Panc1 (cell line): Measurements from ENCODE around the gene ENPP1. TPM values are rescaled to one million over a fixed set of nuclear protein-coding genes. Genes with fewer than 3 reads are reported as not detected.
"Not testable (repeated sequence)": the region's sequence is repeated elsewhere in the genome, so short reads cannot be mapped to it uniquely, and the experiment has no call there.

Experiments
- ATAC-seq: fragments of 200-7000 bp; cut with Tn5 transposase; 2 replicates; pipeline ENCODE4 v1.9.1; 2020; ENCODE audit warnings: mild to moderate bottlenecking, moderate library complexity
- BruUV-seq: library from RNA; stranded (reverse); fragments of 400-500 nt; replicated peaks from 2 replicates; lab custom pipeline; 2021; lab: Mats Ljungman, UMichigan
- CTCF ChIA-PET: fragments of 300-600 bp; sonication (Branson Sonifier 250); formaldehyde crosslinking; loops from one replicate; lab custom pipeline; 2022; ENCODE audit warnings: antibody characterized with exemption; lab: Charles Lee
- POLR2A ChIA-PET: fragments of 300-600 bp; sonication (Branson Sonifier 250); formaldehyde crosslinking; loops from one replicate; lab custom pipeline; 2022; ENCODE audit warnings: antibody characterized with exemption; lab: Charles Lee
- DNase-seq: peaks from one replicate; pipeline ENCODE4 v3.0.0-alpha.2; 2010; ENCODE audit warnings: low read depth, low spot score
- H3K27ac ChIP-seq: 2 replicates; pipeline ENCODE4 v1.5.1; 2011; ENCODE audit warnings: mild to moderate bottlenecking, low read length, inconsistent platforms
- H3K27me3 ChIP-seq: fragments of 200-500 bp; sonication (Bioruptor generic); 2 replicates; pipeline ENCODE4 v1.6.0; 2014; ENCODE audit warnings: low read length, inconsistent platforms; ENCODE audit not compliant: control insufficient read depth, insufficient read depth
- H3K36me3 ChIP-seq: fragments of 200-500 bp; sonication (Bioruptor generic); 2 replicates; pipeline ENCODE4 v1.5.1; 2014; ENCODE audit warnings: inconsistent platforms, mild to moderate bottlenecking, low read length, moderate library complexity; ENCODE audit not compliant: control insufficient read depth, insufficient read depth
- H3K4me1 ChIP-seq: 2 replicates; pipeline ENCODE4 v1.5.1; 2011; ENCODE audit warnings: inconsistent platforms, mild to moderate bottlenecking, low read length, moderate library complexity; ENCODE audit not compliant: control insufficient read depth, insufficient read depth
- H3K4me3 ChIP-seq, 2 experiments: 2 replicates each; pipeline ENCODE4 v1.5.1; 2011 to 2012; ENCODE audit warnings: low read depth in 2 of 2, low read length in 2 of 2, mild to moderate bottlenecking in 2 of 2, inconsistent platforms in 1 of 2, moderate library complexity in 1 of 2
- H3K9me3 ChIP-seq: fragments of 200-500 bp; sonication (Bioruptor generic); 2 replicates; pipeline ENCODE4 v1.5.1; 2014; ENCODE audit warnings: low read depth, mild to moderate bottlenecking, inconsistent platforms, low read length, moderate library complexity; ENCODE audit not compliant: control insufficient read depth, insufficient read depth
- CTCF ChIP-seq: fragments of 450-650 bp; IDR thresholded peaks from 2 replicates; pipeline ENCODE4 v1.5.1; 2017; ENCODE audit warnings: mild to moderate bottlenecking
- POLR2AphosphoS5 ChIP-seq: IDR thresholded peaks from 2 replicates; pipeline ENCODE4 v1.6.1; 2012; ENCODE audit warnings: mild to moderate bottlenecking, low read depth, low read length, moderate library complexity
- REST ChIP-seq, 2 experiments: IDR thresholded peaks; 2 replicates each; pipeline ENCODE4 v1.6.1; 2011 to 2012; ENCODE audit warnings: low read depth in 2 of 2, control low read depth in 1 of 2, low read length in 1 of 2, mild to moderate bottlenecking in 1 of 2, moderate library complexity in 1 of 2; ENCODE audit not compliant: insufficient read depth in 1 of 2
- SIN3A ChIP-seq: IDR thresholded peaks from 2 replicates; pipeline ENCODE4 v1.6.1; 2012; ENCODE audit warnings: low read depth, mild to moderate bottlenecking, low read length, moderate library complexity, borderline replicate concordance; ENCODE audit not compliant: insufficient read depth
- TCF7L2 ChIP-seq: IDR thresholded peaks from 2 replicates; pipeline ENCODE4 v1.6.1; 2011; ENCODE audit warnings: mild to moderate bottlenecking, low read depth, low read length, inconsistent platforms
- in situ Hi-C: cut with HindIII; loops from 2 replicates; pipeline ENCODE4 v1.10.0; 2016; ENCODE audit warnings: low sequenced_read_pairs, low pct_unique_long_range_greater_than_20kb
- intact Hi-C: fragments of 100-400 bp; cut with micrococcal nuclease; formaldehyde crosslinking; loops from one replicate; pipeline ENCODE4 v1.10.0; 2022; ENCODE audit not compliant: unreplicated experiment
- total RNA-seq: library from RNA; stranded (reverse); gene quantifications from one replicate; pipeline ENCODE4 v1.2.1, GENCODE V29; 2021; ENCODE audit not compliant: unreplicated experiment

Gene ENPP1
- total RNA-seq, 1 experiment from 2014 or later: 6.8 TPM

- Histone ChIP-seq H3K27ac (no peak overlapping the region), H3K4me3 (no peak overlapping the region), H3K27me3 (peaks cover 11% of the 10 kb centered on the region; the same call in 1 of the 2 replicates), H3K36me3 (no peaks in the 10 kb centered on the region), H3K4me1 (no peaks in the 10 kb centered on the region; the same call in 1 of the 2 replicates), H3K9me3 (no peaks in the 10 kb centered on the region)
- TF ChIP-seq CTCF: no peak
- TF ChIP-seq TCF7L2: no peak
- no peak for TF ChIP-seq SIN3A
- no peak for TF ChIP-seq REST (IDR thresholded peaks at IDR 0.05; ENCODE audit: insufficient read depth in 1 of 2, low read depth in 2 of 2, low read length in 1 of 2)
- no peak for TF ChIP-seq POLR2AphosphoS5
- BruUV-seq: no TSS peak
- ATAC-seq (no peak), DNase-seq (no peak)
- CTCF ChIA-PET: interaction anchor here (1.1 kb wide), 1 partner anchor 366 kb away, joined by 3 read pairs; no protein-coding TSS in a partner anchor
- in situ Hi-C loops: no loop called here
- POLR2A ChIA-PET: interaction anchor here (0.6 kb wide), 1 partner anchor 70 kb away, joined by 12 read pairs; no protein-coding TSS in a partner anchor
- intact Hi-C loops: loop anchor here (10.0 kb wide), 1 partner anchor 129 kb away; no protein-coding TSS in a partner anchor
Measured at GRCh38 chr6:131914234-131914633, 106.4 kb downstream of the ENPP1 start.

- no peak overlapping the region for H3K4me3 ChIP-seq
- no peak overlapping the region for H3K27ac ChIP-seq
- H3K36me3 ChIP-seq: no peaks in the 10 kb centered on the region
- peak; percentile 53 for DNase-seq
- intact Hi-C loops (loop anchor here (5.0 to 10.0 kb wide), 2 partner anchors 130 to 567 kb away; no protein-coding TSS in a partner anchor), in situ Hi-C loops (no loop called here)
- H3K9me3 ChIP-seq: no peaks in the 10 kb centered on the region
- H3K4me1 ChIP-seq: no peaks in the 10 kb centered on the region; the same call in 1 of the 2 replicates
- H3K27me3 ChIP-seq: peaks cover 11% of the 10 kb centered on the region; the same call in 1 of the 2 replicates
- TF ChIP-seq CTCF (peak; percentile 87), SIN3A (no peak)
- CTCF ChIA-PET: interaction anchor here (1.1 kb wide), 1 partner anchor 365 kb away, joined by 3 read pairs; no protein-coding TSS in a partner anchor
- no TSS peak for BruUV-seq
- ATAC-seq: peak; percentile 92
- POLR2A ChIA-PET: interaction anchor here (0.5 to 0.6 kb wide), 2 partner anchors 36 to 71 kb away, joined by 7 to 12 read pairs; no protein-coding TSS in a partner anchor
Measured at GRCh38 chr6:131914967-131915751, 107.3 kb downstream of the ENPP1 start.

- CTCF ChIA-PET: not testable (repeated sequence)
Measured at GRCh38 chr6:131916091-131916796, 108.4 kb downstream of the ENPP1 start.

More at GRCh38 chr6:131916091-131916796, 108.4 kb downstream of the ENPP1 start:
- ATAC-seq, DNase-seq, H3K4me3 ChIP-seq, POLR2A ChIA-PET, BruUV-seq, H3K4me1 ChIP-seq, in situ Hi-C loops, H3K27ac ChIP-seq, H3K9me3 ChIP-seq, H3K36me3 ChIP-seq: not testable (repeated sequence)
- peaks cover 11% of the 10 kb centered on the region; the same call in 1 of the 2 replicates for H3K27me3 ChIP-seq
- intact Hi-C loops: loop anchor here (5.0 to 10.0 kb wide), 2 partner anchors 131 to 566 kb away; no protein-coding TSS in a partner anchor
